ENCODE measurements around the gene NELL1. TPM values are rescaled to one million over a fixed set of nuclear protein-coding genes. Genes with fewer than 3 reads are reported as not detected.

Gene NELL1
- total RNA-seq, 1 experiment from 2014 or later, result 0.22 TPM

GRCh38 chr11:21119411-21119810 is 450.0 kb downstream of the NELL1 start:
- H2BK20ac ChIP-seq (ENCODE audit: low read depth, low read length, poor library complexity, severe bottlenecking), result no peak overlapping the region
- no peaks in the 10 kb centered on the region for H3K4me1 ChIP-seq (ENCODE audit: insufficient read depth, low read length)
- no peak overlapping the region for H3K27ac Mint-ChIP-seq
- no peak overlapping the region for H2BK12ac ChIP-seq (ENCODE audit: insufficient read length, low read depth, low read length)
- no peaks in the 10 kb centered on the region for H3K36me3 Mint-ChIP-seq (ENCODE audit: insufficient read depth in 1 of 3, low read depth in 3 of 3)
- no peak overlapping the region for H3K18ac ChIP-seq (ENCODE audit: insufficient read length, low read depth, low read length)
- no peak overlapping the region for H4K8ac ChIP-seq (replicated peaks; ENCODE audit: insufficient read length, low read depth, low read length)
- H2AK5ac ChIP-seq (ENCODE audit: insufficient read length, low read length), result no peak overlapping the region
- H3T11ph ChIP-seq (ENCODE audit: low read length), result no peak overlapping the region
- no peak overlapping the region for H3K23ac ChIP-seq (ENCODE audit: insufficient read length, low read depth, low read length)
- H3K4me1 Mint-ChIP-seq, result peaks cover 4 to 5% of the 10 kb centered on the region in 2 experiments; a peak in 3 of 4 replicates
- H3K56ac ChIP-seq (ENCODE audit: insufficient read length, low read depth, low read length), result no peak overlapping the region
- H3K23me2 ChIP-seq (ENCODE audit: insufficient read length, low read depth, low read length, poor library complexity, severe bottlenecking), result no peaks in the 10 kb centered on the region
- no peak overlapping the region for H3K27ac ChIP-seq (ENCODE audit: insufficient read length, low read depth, low read length)
- no peak for TF ChIP-seq CTCF (conservative IDR thresholded peaks at IDR 0.05)
- H4K5ac ChIP-seq (ENCODE audit: insufficient read length, low read depth, low read length), result no peak overlapping the region
- H2AFZ ChIP-seq (ENCODE audit: low read length), result no peak overlapping the region
- H4K20me1 ChIP-seq (ENCODE audit: control insufficient read depth, insufficient read depth, insufficient read length), result no peaks in the 10 kb centered on the region
- H3K27me3 ChIP-seq (ENCODE audit: insufficient read depth, low read length), result no peaks in the 10 kb centered on the region
- no peak overlapping the region for H2BK15ac ChIP-seq (ENCODE audit: low read depth, low read length)
- no peak for DNase-seq
- no peak overlapping the region for H2BK5ac ChIP-seq (ENCODE audit: insufficient read length, low read length)
- no peak overlapping the region for H3K4me3 Mint-ChIP-seq
- no peaks in the 10 kb centered on the region for H3K27me3 Mint-ChIP-seq (ENCODE audit: low read depth)
- no peaks in the 10 kb centered on the region for H3K9me3 ChIP-seq (ENCODE audit: control insufficient read depth, low read depth, low read length)
- no peak overlapping the region for H4K91ac ChIP-seq (ENCODE audit: insufficient read length, low read depth, low read length)
- H3K14ac ChIP-seq (ENCODE audit: insufficient read depth, low read length), result no peak overlapping the region
- no peaks in the 10 kb centered on the region for H3K79me1 ChIP-seq (ENCODE audit: insufficient read depth, low read depth, low read length, poor library complexity, severe bottlenecking)
- no peaks in the 10 kb centered on the region for H3K9me3 Mint-ChIP-seq
- no peak overlapping the region for H3K9ac ChIP-seq (ENCODE audit: extremely low read depth, insufficient read length, low read length)
- no peak overlapping the region for H2BK120ac ChIP-seq (ENCODE audit: low read depth, low read length, poor library complexity, severe bottlenecking)
- no peak overlapping the region for H3K4ac ChIP-seq (ENCODE audit: low read depth, low read length)
- no peak overlapping the region for H3K4me2 ChIP-seq (ENCODE audit: insufficient read depth, insufficient read length, low read length)
- no CpG with 5 or more reads among the region's 3 CpGs for WGBS (ENCODE audit: extremely low coverage, insufficient read length, low lambda C conversion rate)
- no peaks in the 10 kb centered on the region for H3K79me2 ChIP-seq (ENCODE audit: insufficient read depth, low read length)

Data from H9 (cell line).